Germinal center (tissue), 1 donor: ENCODE measurements around the gene MUC6.

Experiments
- DNase-seq: peaks from one replicate; pipeline ENCODE4 v3.0.0; 2012; ENCODE audit warnings: mixed read lengths, low spot score

MUC6 gene

DNA sequence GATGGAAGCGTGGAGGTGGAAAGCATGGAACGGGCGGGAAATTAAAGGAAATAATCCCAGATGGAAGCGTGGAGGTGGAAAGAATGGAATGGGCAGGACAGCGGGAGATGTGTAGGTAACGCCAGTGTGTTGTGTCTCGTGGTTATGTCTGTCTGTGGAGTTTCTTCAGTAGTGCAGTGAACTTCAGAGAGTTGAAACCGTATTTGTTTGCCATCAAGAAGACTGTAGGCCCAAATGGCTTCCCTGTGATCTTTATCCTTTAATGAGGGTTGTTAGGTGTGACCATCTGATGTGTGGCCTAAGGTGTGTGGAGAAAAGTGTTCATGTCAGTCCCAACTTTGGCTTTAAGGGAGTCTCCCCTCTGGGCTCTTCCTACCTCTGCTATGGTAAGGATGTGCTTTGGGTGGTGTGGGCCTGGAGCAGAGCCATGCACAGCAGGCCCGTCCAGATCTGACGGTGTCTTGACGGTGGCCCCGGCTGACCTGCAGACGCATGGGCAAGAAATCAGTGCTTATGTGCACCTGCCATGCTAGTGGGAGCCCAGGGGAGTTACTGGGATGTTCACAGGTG is 71.2 kb downstream of the MUC6 start:
- no peak for DNase-seq

DNA sequence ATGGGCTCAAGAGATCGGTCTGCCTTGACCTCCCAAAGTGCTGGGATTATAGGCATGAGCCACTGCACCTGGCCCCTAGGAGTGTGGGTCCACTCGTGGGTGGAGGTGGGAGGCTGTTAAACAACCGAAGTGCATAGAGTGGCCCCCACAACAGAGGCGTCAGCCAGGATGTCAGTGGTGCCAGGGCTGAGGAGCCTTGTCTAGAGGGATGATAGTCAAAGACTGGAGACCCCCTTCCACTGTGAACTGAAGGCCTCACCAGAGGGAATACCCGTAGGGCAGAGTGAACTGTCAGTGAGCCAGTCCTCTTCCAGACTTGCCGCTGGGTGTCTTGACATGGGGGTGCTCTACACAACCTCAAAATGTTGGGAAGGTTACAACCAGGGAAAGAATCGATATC is 72.7 kb downstream of the MUC6 start:
- no peak for DNase-seq
